Hematopoietic multipotent progenitor cell treated with erythropoietin and hydrocortisone succinate and interleukin-3 and kit ligand, for 4 days (in vitro differentiated cells): ENCODE results near the gene NLRP14.

Experiments used
- DNase-seq: peaks from one replicate; pipeline ENCODE4 v3.0.0-alpha.2; 2015

Gene NLRP14, protein sequence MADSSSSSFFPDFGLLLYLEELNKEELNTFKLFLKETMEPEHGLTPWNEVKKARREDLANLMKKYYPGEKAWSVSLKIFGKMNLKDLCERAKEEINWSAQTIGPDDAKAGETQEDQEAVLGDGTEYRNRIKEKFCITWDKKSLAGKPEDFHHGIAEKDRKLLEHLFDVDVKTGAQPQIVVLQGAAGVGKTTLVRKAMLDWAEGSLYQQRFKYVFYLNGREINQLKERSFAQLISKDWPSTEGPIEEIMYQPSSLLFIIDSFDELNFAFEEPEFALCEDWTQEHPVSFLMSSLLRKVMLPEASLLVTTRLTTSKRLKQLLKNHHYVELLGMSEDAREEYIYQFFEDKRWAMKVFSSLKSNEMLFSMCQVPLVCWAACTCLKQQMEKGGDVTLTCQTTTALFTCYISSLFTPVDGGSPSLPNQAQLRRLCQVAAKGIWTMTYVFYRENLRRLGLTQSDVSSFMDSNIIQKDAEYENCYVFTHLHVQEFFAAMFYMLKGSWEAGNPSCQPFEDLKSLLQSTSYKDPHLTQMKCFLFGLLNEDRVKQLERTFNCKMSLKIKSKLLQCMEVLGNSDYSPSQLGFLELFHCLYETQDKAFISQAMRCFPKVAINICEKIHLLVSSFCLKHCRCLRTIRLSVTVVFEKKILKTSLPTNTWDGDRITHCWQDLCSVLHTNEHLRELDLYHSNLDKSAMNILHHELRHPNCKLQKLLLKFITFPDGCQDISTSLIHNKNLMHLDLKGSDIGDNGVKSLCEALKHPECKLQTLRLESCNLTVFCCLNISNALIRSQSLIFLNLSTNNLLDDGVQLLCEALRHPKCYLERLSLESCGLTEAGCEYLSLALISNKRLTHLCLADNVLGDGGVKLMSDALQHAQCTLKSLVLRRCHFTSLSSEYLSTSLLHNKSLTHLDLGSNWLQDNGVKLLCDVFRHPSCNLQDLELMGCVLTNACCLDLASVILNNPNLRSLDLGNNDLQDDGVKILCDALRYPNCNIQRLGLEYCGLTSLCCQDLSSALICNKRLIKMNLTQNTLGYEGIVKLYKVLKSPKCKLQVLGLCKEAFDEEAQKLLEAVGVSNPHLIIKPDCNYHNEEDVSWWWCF

DNA sequence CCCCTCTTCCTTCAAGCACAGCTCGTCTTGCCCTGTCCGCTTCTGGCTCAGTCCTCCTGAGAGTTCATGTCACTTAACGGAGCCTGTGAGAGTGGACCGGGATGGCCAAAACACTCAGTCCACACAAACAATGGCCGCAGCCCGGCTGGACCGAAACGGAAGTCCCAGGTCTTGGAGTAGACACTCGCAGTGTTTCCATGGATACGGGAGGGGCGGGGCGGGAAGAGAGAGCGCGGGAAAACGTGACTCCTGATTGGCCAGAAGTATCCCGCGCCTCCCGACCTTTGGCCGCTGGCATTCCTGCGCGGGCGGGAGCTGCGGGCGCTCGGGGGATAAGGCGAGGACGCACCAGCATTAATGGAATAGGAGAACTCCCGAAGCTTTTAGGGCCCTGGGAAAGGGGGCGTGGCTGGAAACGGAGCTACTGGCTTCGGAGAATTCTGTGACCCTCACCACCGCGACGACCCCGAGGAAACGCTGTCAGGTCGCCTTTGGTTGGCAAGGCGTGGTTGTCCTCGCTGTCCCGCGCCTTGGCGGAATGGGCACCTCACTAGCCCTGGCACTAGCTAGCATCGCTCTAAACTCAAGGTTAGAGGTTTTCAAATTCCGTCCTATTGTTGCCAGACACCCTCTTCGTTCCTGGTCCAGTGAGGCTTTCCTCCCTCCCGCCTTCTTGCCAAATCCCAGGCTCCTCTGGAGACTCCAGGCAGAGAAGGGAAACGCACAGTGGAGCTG, at the start of gene NLRP14, which contains the start of gene ZNF214:
Gene NLRP14, plus strand, starts transcription at position 297 of the 735 bp plus-strand sequence. CDS start 18,108 bp downstream, outside the sequence.
Gene ZNF214, minus strand, starts transcription at position 164 of the 735 bp plus-strand sequence. CDS start 17,511 bp downstream, outside the sequence.
- peak; percentile 87 for DNase-seq

- DNase-seq, result no peak
Measured at GRCh38 chr11:6979365-6979764, 40.9 kb upstream of the NLRP14 start.

DNA sequence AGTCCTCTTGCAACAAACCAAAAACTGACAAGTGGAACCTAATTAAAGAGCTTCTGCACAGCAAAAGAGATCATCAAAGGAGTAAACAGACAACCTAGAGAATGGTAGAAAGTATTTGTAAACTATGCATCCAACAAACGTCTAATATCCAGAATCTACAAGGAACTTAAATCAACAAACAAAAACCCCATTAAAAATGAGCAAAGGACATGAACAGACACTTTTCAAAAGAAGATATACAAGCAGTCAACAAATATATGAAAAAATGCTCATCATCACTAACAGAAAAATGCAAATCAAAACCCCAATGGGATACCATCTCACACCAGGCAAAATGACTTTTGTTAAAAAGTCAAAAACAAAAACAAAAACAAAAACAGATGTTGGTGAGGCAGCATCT, 33.8 kb upstream of the NLRP14 start:
- DNase-seq, result no peak

- no peak for DNase-seq
Measured at GRCh38 chr11:6988506-6988905, 31.8 kb upstream of the NLRP14 start.

GRCh38 chr11:6991227-6991626, 29.1 kb upstream of the NLRP14 start:
- DNase-seq, result peak; percentile 19

- DNase-seq, result no peak
Measured at GRCh38 chr11:6992026-6992425, 28.3 kb upstream of the NLRP14 start.

- no peak for DNase-seq
Measured at GRCh38 chr11:6992457-6993417, 27.5 kb upstream of the NLRP14 start.

GRCh38 chr11:6995703-6996102, 24.6 kb upstream of the NLRP14 start:
- no peak for DNase-seq

GRCh38 chr11:7004482-7004881, 15.8 kb upstream of the NLRP14 start:
- peak; percentile 35 for DNase-seq

- DNase-seq, result no peak
Measured at GRCh38 chr11:7014118-7014517, 6.2 kb upstream of the NLRP14 start.

DNA sequence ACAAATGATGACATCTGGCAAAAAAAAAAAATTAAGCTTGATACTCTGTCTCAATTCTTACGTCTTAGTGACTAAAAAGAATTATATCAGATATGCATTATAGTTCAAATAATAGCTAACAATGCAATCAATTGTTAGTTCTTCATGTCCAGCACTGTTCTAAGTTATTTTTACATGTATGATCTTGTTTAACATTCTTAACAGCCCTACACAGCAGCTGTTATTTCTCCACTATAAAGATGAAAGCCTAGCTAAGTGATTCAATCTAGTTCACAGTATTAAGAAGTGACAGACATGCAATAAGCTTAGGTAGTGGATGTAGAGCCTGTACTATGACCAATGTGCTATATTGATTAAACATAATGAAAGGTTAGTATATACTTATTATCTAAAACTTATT, 4.3 kb upstream of the NLRP14 start:
- DNase-seq, result no peak

DNA sequence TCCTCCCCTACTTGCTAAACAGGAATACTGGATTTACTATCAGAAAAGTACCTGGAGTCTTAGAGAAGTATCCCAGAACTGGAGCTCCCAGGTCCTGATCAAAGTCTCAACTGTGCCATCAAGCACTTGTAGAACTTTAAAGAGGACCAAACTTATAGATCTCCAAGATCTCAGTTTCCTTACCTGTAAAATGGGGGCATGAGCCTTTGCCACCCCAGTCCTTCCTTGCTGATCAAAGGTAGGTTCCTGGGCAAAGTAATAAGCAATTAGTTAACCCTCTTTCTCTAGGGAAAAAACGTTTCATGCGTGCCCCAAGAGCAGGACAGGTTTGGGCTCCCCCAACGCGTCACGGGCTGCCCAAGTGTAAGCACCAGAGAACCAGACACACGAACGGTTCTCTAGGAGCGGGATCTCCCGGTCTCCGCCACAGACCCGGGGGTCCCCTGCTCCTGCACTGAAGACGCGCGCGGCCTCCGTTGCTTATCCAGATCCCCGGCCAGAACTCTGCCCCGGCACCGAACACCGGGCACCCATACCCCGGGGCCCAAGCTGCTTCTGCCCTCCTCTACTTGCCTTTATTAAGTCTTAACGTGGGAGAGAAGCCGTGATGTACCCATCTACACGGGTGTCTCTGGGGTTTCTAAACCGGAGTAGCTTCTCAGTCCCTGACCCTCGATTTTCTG, 638 bp upstream of the NLRP14 start:
- peak; percentile 3 for DNase-seq

DNA sequence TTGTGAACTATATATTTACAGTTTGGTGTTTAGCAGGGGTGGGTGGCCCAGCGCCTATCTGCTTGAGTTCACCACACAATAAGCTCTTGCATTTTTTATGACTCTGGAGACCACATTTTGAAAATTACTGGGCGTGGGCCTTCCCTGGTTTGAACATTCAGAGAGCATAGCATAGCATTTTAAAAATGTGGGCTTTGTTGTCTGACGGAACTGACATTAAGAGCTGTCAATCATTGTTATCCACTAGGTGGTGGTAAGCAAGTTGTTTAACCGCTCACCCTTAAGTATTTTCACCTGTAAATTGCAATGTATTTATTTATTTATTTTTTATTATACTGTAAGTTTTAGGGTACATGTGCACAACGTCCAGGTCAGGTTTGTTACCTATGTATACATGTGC, 1.0 kb downstream of the NLRP14 start:
- DNase-seq, result peak; percentile 3

DNA sequence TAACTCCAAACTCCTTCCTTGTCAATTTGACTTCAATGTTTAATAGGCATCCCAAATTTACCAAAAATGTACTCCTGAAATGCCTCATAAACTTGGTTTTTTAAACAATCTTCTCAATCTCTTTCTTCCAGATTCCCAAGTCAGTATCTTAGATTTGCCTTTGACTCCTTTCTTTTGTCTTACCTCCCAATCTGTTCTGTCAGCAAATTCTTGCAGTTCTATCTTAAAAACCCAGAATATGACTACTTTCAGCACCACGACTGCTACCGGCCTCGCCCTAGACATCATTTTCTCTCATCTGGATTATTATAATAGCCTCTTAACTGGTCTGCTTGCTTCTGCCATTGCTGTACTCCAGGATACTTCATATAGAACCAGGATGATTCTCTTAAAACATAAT, 7.9 kb downstream of the NLRP14 start:
- DNase-seq, result no peak

DNA sequence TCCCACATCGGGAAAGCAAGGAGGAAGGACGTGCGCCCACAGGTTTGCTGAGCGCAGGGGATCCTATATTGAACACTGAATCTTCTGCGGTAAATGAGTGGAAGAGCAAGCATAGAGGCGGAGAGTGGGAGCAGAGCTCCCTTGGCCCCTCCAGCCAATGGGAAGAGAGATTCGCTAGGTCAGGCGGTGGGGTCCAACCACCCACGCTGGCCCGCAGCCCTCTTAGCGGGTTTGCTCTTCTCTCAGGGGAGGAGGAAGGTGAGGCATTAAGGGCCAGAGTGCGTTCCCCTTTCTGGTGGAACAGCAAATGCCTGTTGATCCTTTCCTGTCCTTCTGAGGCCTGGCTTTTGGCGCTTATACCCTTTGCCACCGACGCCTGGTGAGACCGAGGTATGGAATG, 10.6 kb downstream of the NLRP14 start:
- DNase-seq, result no peak

- no peak for DNase-seq
Measured at GRCh38 chr11:7031471-7031871, 11.2 kb downstream of the NLRP14 start.

GRCh38 chr11:7032692-7033091, 12.4 kb downstream of the NLRP14 start:
- no peak for DNase-seq

DNA sequence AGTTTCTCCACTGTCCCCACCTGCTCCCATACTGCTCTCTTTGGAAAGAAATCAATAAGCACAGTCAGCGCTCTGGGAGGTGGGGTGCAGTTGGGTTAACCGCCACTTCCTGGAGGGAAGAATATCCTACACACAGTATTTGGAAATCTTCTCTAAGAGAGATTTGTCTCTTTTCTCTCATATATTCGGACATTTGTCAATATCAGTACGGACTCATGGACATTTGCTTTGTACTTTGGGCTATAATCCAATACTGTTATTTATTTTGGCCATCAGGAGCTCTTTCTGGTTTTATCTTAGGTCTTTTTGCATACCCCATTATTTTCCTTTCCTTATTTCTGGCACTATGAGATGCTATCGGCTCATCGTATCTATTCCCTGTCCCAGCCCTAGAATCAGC, 13.7 kb downstream of the NLRP14 start:
- no peak for DNase-seq

DNA sequence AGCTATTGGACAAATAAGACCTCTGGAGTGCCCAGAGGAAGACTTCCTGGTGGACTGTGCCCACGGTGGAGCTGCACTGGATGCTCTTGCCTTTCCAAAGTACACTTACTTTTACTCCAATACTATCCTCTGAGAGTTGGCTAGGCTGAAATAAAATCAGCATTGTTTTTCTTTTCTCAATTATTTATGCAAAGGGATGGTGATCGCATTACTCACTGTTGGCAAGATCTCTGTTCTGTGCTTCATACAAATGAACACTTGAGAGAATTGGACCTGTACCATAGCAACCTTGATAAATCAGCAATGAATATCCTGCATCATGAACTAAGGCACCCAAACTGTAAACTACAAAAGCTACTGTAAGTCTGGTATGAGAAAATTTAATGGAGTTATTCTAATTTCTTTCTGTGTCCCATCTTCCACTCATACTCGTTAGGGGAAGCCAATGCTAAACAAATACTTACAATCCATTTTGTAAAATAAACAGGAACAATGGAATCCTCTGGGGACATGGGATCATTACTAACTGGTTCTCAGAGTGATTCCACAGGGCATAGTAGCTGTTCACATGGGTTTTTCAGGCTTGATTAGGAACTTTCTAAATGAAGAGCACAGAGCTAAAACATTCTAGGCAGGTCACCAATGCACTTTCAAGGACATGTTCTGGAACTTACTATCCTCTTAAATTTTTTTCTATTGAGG, 26.3 kb downstream of the NLRP14 start:
- no peak for DNase-seq

- no peak for DNase-seq
Measured at GRCh38 chr11:7050191-7050590, 29.9 kb downstream of the NLRP14 start.
